T-helper 2 cell treated with Interferon-gamma antibody and Interleukin-4, amounts not matched to agents 5 μg/mL and 100 μg/mL, for 36 hours (primary cell): Measurements from ENCODE around the gene MGMT.

Experiments
- DNase-seq: peaks from one replicate; pipeline ENCODE4 v3.0.0; 2021; ENCODE audit warnings: low spot score
- H3K27ac Mint-ChIP-seq: one replicate; pipeline ENCODE4 v1.8.0; 2021; ENCODE audit warnings: mild to moderate bottlenecking, mixed read lengths
- H3K27me3 Mint-ChIP-seq: one replicate; pipeline ENCODE4 v1.8.0; 2021; ENCODE audit warnings: low read depth, mixed read lengths
- H3K36me3 Mint-ChIP-seq: one replicate; pipeline ENCODE4 v1.8.0; 2021; ENCODE audit warnings: low read depth, mixed read lengths
- H3K4me1 Mint-ChIP-seq: one replicate; pipeline ENCODE4 v1.8.0; 2021; ENCODE audit warnings: low read depth, mixed read lengths
- H3K4me3 Mint-ChIP-seq: one replicate; pipeline ENCODE4 v1.8.0; 2022; ENCODE audit warnings: mild to moderate bottlenecking, moderate library complexity, mixed read lengths
- H3K9me3 Mint-ChIP-seq: one replicate; pipeline ENCODE4 v1.8.0; 2021; ENCODE audit warnings: mixed read lengths

MGMT gene

DNA sequence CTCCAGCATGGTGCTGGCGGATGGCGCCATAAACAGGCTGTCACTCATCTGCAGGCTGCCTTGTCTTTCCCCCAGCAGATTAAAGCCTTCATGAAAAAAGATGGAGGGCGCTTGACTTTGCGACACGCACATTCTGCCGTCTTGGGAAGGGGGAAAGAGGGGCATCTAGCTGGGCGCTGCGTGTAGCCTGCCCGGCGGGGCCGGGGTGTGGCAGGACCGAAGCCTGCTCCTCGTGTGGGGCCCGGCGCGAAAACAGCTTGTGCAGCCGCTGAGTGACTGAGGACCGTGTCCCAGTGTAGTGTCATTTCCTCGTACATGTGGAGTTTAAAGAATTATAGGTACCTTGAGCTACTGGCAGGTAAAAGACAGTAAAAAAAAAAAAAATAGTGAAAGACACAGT lies 97.9 kb downstream of the MGMT start:
- DNase-seq, result no peak
- Mint-ChIP-seq H3K4me3 (no peak overlapping the region), H3K9me3 (peaks cover 4% of the 10 kb centered on the region), H3K4me1 (no peaks in the 10 kb centered on the region), H3K36me3 (peaks cover 2% of the 10 kb centered on the region), H3K27me3 (no peaks in the 10 kb centered on the region), H3K27ac (no peak overlapping the region)

DNA sequence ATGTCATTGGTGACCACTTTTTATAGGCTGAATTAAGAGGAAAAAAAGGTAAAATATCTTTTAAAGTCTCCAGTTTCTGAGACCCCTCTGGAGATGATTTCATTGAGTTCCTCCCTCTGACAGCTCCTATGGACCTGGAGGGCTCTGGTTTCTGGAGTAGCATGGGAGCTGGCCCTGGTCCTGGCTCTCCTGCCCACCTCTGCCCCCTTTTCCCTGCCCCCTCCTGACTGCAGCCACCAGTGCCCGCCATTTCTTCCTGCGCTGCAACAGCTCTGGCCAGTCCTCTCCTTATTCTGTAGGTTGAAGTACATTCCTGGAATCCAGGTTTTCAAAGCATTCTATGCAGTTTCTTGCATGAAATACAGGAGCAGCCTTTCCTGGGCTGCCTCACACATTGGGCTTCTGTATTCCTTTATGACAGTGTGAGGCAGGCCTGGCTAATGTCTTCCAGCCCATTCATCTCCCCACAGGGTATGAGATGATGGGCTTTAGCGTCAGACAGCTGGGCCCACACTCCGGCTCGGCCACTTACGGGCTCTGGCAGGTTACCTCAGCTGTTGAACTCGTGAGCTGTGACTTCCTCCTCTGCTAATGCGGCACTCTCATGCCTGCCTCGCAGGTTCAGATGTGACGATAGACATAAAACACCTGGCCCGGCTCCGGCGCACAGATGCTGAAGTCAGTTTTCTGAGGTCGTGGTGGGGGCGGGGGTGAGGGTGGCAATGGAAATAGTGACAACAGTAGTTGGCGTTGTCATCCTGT lies 101.7 kb downstream of the MGMT start:
- Mint-ChIP-seq H3K27ac (no peak overlapping the region), H3K4me3 (no peak overlapping the region)

DNA sequence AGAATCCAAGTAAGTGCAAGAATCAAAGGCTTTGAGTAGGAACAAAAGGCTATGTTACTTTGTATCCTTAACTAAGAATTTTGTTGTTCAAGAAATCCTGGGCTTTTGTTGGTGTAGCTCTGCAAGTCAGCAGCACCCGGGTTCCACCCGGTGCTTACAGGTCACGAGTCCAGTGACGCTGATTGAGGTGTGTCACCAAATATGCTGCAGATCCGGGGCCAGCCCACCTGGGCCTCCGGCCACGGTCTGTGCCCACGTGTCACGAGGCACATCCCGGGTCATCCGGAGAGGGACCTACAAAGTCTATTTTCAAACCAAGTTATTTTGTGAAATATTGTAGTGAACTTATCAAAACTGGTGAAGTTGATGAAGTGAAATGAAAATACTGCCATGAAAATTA lies 103.1 kb downstream of the MGMT start:
- no peaks in the 10 kb centered on the region for H3K4me1 Mint-ChIP-seq
- H3K9me3 Mint-ChIP-seq, result peaks cover 4% of the 10 kb centered on the region
- peaks cover under 1% of the 10 kb centered on the region for H3K36me3 Mint-ChIP-seq
- no peak overlapping the region for H3K27ac Mint-ChIP-seq
- no peaks in the 10 kb centered on the region for H3K27me3 Mint-ChIP-seq
- DNase-seq, result no peak
- H3K4me3 Mint-ChIP-seq, result no peak overlapping the region

More for the DNA sequence above, 101.7 kb downstream of the MGMT start:
- DNase-seq, result no peak
- Mint-ChIP-seq H3K9me3 (peaks cover 4% of the 10 kb centered on the region), H3K27me3 (no peaks in the 10 kb centered on the region), H3K4me1 (no peaks in the 10 kb centered on the region), H3K36me3 (peaks cover 2% of the 10 kb centered on the region)

DNA sequence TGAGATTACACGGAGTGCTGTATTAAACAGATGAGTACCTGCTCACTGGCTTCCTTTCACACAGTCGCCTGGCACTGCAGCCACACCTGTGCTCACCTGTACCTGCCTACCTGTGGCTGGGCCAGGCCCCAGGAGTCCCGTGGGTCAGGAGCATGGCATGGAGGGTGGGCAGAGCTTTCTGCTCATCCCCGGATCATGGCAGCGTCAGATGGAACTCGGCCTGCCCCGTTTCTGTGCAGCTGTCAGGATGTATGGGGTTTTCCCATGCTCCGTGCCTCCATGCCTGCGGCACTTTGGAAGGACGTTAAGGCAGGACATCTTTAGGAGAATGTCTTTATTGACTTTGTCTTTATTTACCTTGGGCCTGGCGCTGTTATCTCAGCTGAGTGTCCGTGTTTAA lies 112.2 kb downstream of the MGMT start:
- Mint-ChIP-seq H3K27ac (no peak overlapping the region), H3K27me3 (no peaks in the 10 kb centered on the region), H3K4me3 (no peak overlapping the region), H3K4me1 (no peaks in the 10 kb centered on the region), H3K36me3 (peaks cover 2% of the 10 kb centered on the region), H3K9me3 (peaks cover 28% of the 10 kb centered on the region)
- no peak for DNase-seq

DNA sequence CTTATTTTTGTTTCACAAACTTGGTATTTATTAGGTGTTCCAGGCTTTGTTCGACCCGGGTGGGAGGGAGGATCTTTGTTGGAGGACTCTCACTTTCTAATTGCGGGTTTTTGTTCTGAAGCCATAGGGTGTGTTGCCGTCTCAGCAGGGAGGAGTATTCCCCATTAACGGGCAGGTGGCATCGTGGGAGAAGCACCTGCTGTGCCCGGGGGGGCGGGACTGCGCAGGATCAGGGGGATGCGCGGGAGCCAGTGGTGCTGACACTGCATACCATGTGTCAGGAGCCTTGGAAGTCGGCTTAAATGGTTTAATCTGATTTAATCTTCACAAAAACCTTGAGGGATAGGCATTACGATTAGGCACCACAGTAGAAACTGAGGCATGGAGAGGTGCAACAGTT lies 113.0 kb downstream of the MGMT start:
- no peak overlapping the region for H3K4me3 Mint-ChIP-seq
- no peak for DNase-seq
- H3K27me3 Mint-ChIP-seq, result no peaks in the 10 kb centered on the region
- peaks cover 7% of the 10 kb centered on the region for H3K36me3 Mint-ChIP-seq
- no peak overlapping the region for H3K27ac Mint-ChIP-seq
- H3K4me1 Mint-ChIP-seq, result no peaks in the 10 kb centered on the region
- H3K9me3 Mint-ChIP-seq, result peaks cover 32% of the 10 kb centered on the region

DNA sequence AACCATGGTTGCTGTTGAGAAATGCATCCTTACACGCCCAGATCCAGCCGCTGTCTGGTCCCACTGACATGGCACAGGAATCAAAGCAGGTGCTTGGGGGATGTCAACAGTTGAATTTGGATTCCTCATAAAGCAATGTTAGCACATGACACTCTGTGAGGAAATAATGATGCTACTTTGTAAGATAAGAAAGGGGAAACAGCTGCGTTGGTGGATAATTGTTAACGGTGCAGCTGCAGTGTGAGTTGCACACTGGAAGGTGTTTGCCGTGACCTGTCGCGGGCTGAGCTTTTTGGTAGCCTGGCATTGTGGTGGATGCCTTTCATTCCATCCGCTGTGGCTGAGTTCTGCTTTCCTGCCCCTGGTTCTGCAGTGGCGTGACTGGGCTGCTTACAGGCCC lies 113.9 kb downstream of the MGMT start:
- H3K27me3 Mint-ChIP-seq, result no peaks in the 10 kb centered on the region
- no peak overlapping the region for H3K4me3 Mint-ChIP-seq
- peaks cover 7% of the 10 kb centered on the region for H3K36me3 Mint-ChIP-seq
- no peak for DNase-seq
- peaks cover 41% of the 10 kb centered on the region for H3K9me3 Mint-ChIP-seq
- no peaks in the 10 kb centered on the region for H3K4me1 Mint-ChIP-seq
- no peak overlapping the region for H3K27ac Mint-ChIP-seq

DNA sequence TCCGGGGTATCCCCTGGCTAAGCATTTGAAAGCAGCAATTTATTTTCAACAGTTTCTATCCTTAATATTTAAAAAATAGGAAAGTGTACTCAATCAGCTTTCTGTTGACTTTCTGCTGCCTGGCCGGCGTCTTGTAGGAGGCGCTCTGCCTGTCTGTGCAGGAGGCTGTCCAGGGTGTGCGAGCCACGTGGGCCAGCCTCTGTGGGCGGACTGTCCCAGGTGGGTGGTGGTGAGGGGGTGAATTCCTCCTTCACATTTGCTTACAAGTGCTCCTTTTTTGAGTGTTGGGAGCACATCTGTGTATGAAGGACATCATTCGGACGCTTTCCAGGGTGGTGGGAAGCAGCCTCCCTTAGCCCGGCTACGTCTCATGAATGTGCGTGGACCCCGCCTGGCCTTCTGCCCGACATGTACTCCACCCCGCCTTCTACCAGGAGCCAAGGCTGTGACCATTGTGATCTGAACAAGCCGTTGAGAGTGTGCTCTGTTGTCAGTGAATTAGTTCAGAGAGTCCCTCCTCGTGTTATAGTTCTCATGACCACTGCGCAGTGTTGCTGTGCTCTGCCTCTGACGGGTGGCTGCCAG lies 114.9 kb downstream of the MGMT start:
- Mint-ChIP-seq H3K9me3 (peaks cover 51% of the 10 kb centered on the region), H3K4me3 (no peak overlapping the region), H3K36me3 (peaks cover 7% of the 10 kb centered on the region), H3K27me3 (no peaks in the 10 kb centered on the region), H3K4me1 (no peaks in the 10 kb centered on the region), H3K27ac (no peak overlapping the region)
- no peak for DNase-seq

DNA sequence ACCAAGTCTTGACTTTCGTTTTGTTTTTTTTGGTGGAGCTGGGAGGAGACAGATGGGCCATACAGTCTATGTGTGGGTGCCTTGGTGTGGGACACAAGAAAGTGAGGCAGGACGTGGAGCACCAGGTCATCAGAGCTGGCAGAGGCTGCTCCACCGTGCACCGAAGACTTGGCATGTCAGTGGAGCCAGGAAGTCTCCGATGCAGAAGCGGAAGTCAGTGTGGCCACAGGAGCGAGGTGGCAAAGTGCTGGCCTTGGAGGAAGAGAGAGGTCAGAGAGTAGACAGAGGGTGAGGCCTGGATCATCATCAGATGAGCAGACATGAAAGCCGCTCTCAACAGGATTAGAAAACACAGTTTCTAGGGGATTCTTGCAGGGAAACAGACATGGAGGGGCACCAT lies 116.8 kb downstream of the MGMT start:
- Mint-ChIP-seq H3K27ac (no peak overlapping the region), H3K27me3 (no peaks in the 10 kb centered on the region), H3K4me3 (no peak overlapping the region), H3K9me3 (peaks cover 66% of the 10 kb centered on the region), H3K4me1 (no peaks in the 10 kb centered on the region), H3K36me3 (peaks cover 14% of the 10 kb centered on the region)
- no peak for DNase-seq

DNA sequence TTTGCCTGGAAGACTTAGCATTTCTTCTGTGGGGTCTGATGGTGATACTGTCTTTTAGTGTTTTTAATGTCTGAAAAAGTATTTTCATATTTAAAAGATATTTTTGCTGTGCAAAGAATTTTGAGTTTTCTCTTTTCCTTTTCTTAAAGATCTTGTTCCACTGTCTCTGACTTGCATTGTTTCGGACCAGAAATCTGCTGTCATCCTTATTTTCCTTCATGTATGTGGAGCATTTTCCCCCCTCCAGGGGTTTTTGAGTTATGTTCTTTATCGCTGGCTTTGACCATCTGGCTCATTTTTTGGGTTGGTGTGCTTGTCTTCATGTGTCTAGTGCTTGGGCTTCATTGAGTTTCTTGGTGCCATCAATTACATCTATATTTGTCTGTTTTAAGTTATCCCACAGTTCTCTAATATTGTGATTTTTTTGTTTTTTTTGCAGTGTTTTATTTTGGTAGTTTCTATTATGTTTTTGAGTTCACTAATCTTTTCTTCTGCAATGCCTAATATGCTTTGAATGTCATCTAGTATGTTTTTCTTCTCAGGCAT lies 119.9 kb downstream of the MGMT start:
- Mint-ChIP-seq H3K4me1 (no peaks in the 10 kb centered on the region), H3K36me3 (peaks cover 13% of the 10 kb centered on the region), H3K27ac (no peak overlapping the region), H3K4me3 (no peak overlapping the region), H3K27me3 (no peaks in the 10 kb centered on the region), H3K9me3 (peaks cover 61% of the 10 kb centered on the region)
- no peak for DNase-seq

DNA sequence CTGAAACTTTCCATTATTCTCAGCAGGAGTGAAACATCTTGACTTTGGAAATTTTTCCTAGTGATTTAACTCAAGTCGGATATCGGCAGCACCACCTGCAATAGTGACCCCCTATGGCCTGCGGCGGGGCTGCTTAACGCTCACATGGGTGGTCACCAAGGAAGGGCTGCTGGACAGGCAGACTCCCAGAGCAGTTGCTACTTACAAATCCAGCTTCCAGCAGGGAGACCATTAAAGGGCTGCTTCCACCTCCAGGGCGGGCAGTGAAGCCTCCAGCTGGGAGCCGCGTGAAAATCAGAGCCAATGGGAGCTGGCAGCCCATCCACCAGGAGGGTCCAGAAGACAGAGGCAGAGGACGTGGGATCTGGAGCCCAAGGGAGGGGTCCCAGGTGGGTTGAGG lies 122.5 kb downstream of the MGMT start:
- no peak for DNase-seq
- H3K36me3 Mint-ChIP-seq, result peaks cover 13% of the 10 kb centered on the region
- no peaks in the 10 kb centered on the region for H3K4me1 Mint-ChIP-seq
- H3K9me3 Mint-ChIP-seq, result peaks cover 51% of the 10 kb centered on the region
- no peak overlapping the region for H3K27ac Mint-ChIP-seq
- no peak overlapping the region for H3K4me3 Mint-ChIP-seq
- no peaks in the 10 kb centered on the region for H3K27me3 Mint-ChIP-seq

DNA sequence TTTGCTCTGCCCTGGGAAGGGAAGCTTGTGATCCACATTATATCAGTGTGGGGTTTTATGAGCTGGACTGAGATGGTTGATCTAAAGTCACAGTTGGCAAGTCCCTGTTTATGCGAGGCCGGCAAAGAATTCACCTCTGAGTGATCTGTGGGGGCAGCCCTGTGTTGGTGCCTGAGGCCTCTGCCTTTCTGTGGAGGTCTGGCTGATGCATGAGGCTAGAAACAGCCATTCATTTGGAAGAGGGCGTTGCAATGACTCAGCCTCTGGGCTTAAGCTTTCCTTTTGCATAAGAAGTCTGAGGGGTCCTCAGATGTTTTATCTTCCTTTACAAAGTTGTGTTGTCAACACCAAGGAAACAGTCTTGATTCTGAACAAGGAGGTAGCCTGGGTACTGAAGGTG lies 126.9 kb downstream of the MGMT start:
- Mint-ChIP-seq H3K27ac (no peak overlapping the region), H3K36me3 (peaks cover 2% of the 10 kb centered on the region), H3K9me3 (peaks cover 19% of the 10 kb centered on the region), H3K4me3 (no peak overlapping the region), H3K4me1 (no peaks in the 10 kb centered on the region), H3K27me3 (no peaks in the 10 kb centered on the region)
- DNase-seq, result no peak

DNA sequence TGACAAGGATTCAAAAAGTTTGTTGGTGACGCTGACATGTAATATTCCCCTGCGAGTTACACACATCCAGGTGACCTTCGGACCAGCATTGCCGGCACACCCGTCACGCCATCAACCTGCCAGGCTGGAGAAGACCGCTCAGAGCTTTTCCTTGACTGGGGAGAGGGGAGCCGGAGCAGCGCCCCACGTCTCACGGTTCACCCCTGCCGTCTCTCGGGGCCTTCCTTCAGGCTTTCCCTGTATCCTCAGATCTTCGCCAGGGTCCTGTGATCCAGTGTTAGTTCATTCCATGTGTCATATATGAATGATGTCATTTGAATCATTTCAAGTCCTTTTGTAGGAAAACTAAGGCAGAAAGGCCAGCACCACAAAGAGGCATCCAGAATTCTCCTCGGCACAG lies 127.8 kb downstream of the MGMT start:
- H3K27ac Mint-ChIP-seq, result no peak overlapping the region
- H3K4me1 Mint-ChIP-seq, result no peaks in the 10 kb centered on the region
- H3K27me3 Mint-ChIP-seq, result no peaks in the 10 kb centered on the region
- no peaks in the 10 kb centered on the region for H3K36me3 Mint-ChIP-seq
- no peak for DNase-seq
- peaks cover 16% of the 10 kb centered on the region for H3K9me3 Mint-ChIP-seq
- no peak overlapping the region for H3K4me3 Mint-ChIP-seq

DNA sequence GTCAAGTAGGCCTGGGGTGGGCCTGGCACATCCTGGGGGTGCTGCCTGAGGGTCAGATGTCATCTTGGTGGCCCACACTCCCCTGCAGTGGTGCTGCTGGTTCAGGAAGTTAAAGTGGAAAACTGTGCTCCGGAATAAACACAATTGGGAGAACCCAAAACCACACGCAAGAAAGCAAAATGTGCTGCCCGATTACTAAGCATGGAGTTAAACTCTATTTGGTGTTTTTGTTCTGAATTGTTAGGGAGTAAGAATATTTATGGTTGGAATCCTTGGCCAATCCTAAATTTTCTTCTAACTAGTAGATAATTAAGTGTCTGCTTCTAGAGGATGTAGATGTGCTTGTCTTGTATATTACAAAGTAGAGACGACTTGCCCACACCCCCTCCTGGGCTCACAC lies 131.4 kb downstream of the MGMT start:
- no peak overlapping the region for H3K4me3 Mint-ChIP-seq
- H3K36me3 Mint-ChIP-seq, result no peaks in the 10 kb centered on the region
- H3K27me3 Mint-ChIP-seq, result no peaks in the 10 kb centered on the region
- DNase-seq, result no peak
- no peak overlapping the region for H3K27ac Mint-ChIP-seq
- peaks cover 11% of the 10 kb centered on the region for H3K9me3 Mint-ChIP-seq
- no peaks in the 10 kb centered on the region for H3K4me1 Mint-ChIP-seq

DNA sequence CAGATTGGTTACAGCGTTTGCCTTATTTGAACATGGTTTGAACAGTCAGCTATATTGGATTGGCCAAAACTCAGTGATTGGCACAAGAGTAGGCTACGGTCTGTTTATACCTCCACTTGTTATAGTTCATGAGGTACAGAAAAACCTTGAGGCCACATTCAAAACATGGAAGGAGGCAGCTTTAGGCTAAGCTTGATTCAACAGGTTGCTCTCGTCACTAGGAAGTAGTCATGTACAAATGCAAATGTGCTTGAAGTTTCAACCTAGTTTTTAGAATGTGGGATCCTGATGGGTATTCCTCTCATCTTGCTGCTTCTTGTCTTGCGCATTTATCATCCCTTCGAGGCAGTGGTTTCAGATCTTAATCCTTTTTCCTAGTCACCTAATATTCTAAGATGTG lies 132.1 kb downstream of the MGMT start:
- H3K9me3 Mint-ChIP-seq, result peaks cover 7% of the 10 kb centered on the region
- H3K27ac Mint-ChIP-seq, result no peak overlapping the region
- no peak overlapping the region for H3K4me3 Mint-ChIP-seq
- H3K27me3 Mint-ChIP-seq, result no peaks in the 10 kb centered on the region
- no peaks in the 10 kb centered on the region for H3K36me3 Mint-ChIP-seq
- no peaks in the 10 kb centered on the region for H3K4me1 Mint-ChIP-seq
- DNase-seq, result no peak
